GM12878 (cell line): Measurements from ENCODE around the gene MBNL1. TPM values are rescaled to one million over a fixed set of nuclear protein-coding genes. Genes with fewer than 3 reads are reported as not detected.

Experiments
- ATF2 ChIP-seq: IDR thresholded peaks from 2 replicates; pipeline ENCODE4 v1.6.1; 2012; ENCODE audit warnings: low read length, inconsistent platforms
- ATF3 ChIP-seq: IDR thresholded peaks from 2 replicates; pipeline ENCODE4 v1.6.1; 2011; ENCODE audit warnings: low read depth, mild to moderate bottlenecking, low read length, moderate library complexity, borderline replicate concordance; ENCODE audit errors: extremely low read depth
- BMI1 ChIP-seq: fragments of 450-650 bp; IDR thresholded peaks from 2 replicates; pipeline ENCODE4 v1.6.1; 2016; ENCODE audit warnings: mild to moderate bottlenecking, moderate library complexity, borderline replicate concordance
- E2F8 ChIP-seq: fragments of 450-650 bp; IDR thresholded peaks from 2 replicates; pipeline ENCODE4 v1.6.1; 2018; ENCODE audit warnings: mild to moderate bottlenecking, low read depth, moderate library complexity; ENCODE audit not compliant: partially characterized antibody
- EED ChIP-seq: sonication (generic); IDR thresholded peaks from 2 replicates; pipeline ENCODE4 v1.6.1; 2016; ENCODE audit warnings: antibody characterized with exemption, low read depth
- ETV6 ChIP-seq, 2 experiments: fragments of 450-650 bp in 1 of 2; IDR thresholded peaks in 1 of 2; conservative IDR thresholded peaks in 1 of 2; 2 replicates each; pipeline ENCODE4 v1.6.1; 2014; ENCODE audit warnings: antibody characterized with exemption in 1 of 2, borderline replicate concordance in 1 of 2, low read depth in 1 of 2, mild to moderate bottlenecking in 1 of 2, moderate library complexity in 1 of 2
- GATAD2B ChIP-seq: fragments of 450-650 bp; conservative IDR thresholded peaks from 2 replicates; pipeline ENCODE4 v1.6.1; 2017; ENCODE audit warnings: low read depth, mild to moderate bottlenecking, moderate library complexity
- HCFC1 ChIP-seq: fragments of 150-350 bp; IDR thresholded peaks from 2 replicates; pipeline ENCODE4 v1.6.1; 2014; ENCODE audit warnings: low read length
- IKZF2 ChIP-seq, 2 experiments: fragments of 450-650 bp; IDR thresholded peaks; 2 replicates each; pipeline ENCODE4 v1.6.1; 2017; ENCODE audit warnings: mild to moderate bottlenecking in 2 of 2, moderate library complexity in 2 of 2
- IRF4 ChIP-seq: IDR thresholded peaks from 2 replicates; pipeline ENCODE4 v1.6.1; 2011; ENCODE audit warnings: low read depth, low read length
- MAX ChIP-seq: IDR thresholded peaks from 2 replicates; pipeline ENCODE4 v1.6.1; 2012; ENCODE audit warnings: low read depth, low read length, improper control_type of control experiment
- MLLT1 ChIP-seq: fragments of 450-650 bp; IDR thresholded peaks from 2 replicates; pipeline ENCODE4 v1.6.1; 2016; ENCODE audit warnings: mild to moderate bottlenecking
- MXI1 ChIP-seq: fragments of 150-350 bp; IDR thresholded peaks from 2 replicates; pipeline ENCODE4 v1.6.1; 2011; ENCODE audit warnings: low read depth, mild to moderate bottlenecking, inconsistent platforms, low read length, improper control_type of control experiment
- NR2C1 ChIP-seq: fragments of 450-650 bp; IDR thresholded peaks from 2 replicates; pipeline ENCODE4 v1.6.1; 2017; ENCODE audit warnings: antibody characterized with exemption, mild to moderate bottlenecking, moderate library complexity
- PAX5 ChIP-seq: IDR thresholded peaks from 2 replicates; pipeline ENCODE4 v1.6.1; 2011; ENCODE audit warnings: low read depth, low read length, borderline replicate concordance
- PAX8 ChIP-seq: fragments of 450-650 bp; IDR thresholded peaks from 2 replicates; pipeline ENCODE4 v1.6.1; 2017; ENCODE audit warnings: mild to moderate bottlenecking, moderate library complexity
- PBX3 ChIP-seq: IDR thresholded peaks from 2 replicates; pipeline ENCODE4 v1.6.1; 2011; ENCODE audit warnings: mild to moderate bottlenecking, low read depth, low read length, moderate library complexity; ENCODE audit not compliant: insufficient replicate concordance
- RCOR1 ChIP-seq: conservative IDR thresholded peaks from 2 replicates; pipeline ENCODE4 v1.6.1; 2012; ENCODE audit warnings: low read depth, low read length, improper control_type of control experiment
- RUNX3 ChIP-seq: IDR thresholded peaks from 2 replicates; pipeline ENCODE4 v1.6.1; 2012; ENCODE audit warnings: low read length, inconsistent platforms
- SIN3A ChIP-seq: IDR thresholded peaks from 2 replicates; pipeline ENCODE4 v1.6.1; 2012; ENCODE audit warnings: low read depth, low read length, improper control_type of control experiment
- STAT1 ChIP-seq: fragments of 450-650 bp; conservative IDR thresholded peaks from 2 replicates; pipeline ENCODE4 v1.6.1; 2014; ENCODE audit warnings: antibody characterized with exemption, mild to moderate bottlenecking
- TAF1 ChIP-seq: IDR thresholded peaks from 2 replicates; pipeline ENCODE4 v1.6.1; 2011; ENCODE audit warnings: mild to moderate bottlenecking, low read depth, low read length, borderline replicate concordance
- TCF12 ChIP-seq: IDR thresholded peaks from 2 replicates; pipeline ENCODE4 v1.6.1; 2011; ENCODE audit warnings: low read depth, mild to moderate bottlenecking, low read length
- ZNF207 ChIP-seq: fragments of 450-650 bp; IDR thresholded peaks from 2 replicates; pipeline ENCODE4 v1.6.1; 2014; ENCODE audit warnings: antibody characterized with exemption, mild to moderate bottlenecking, borderline replicate concordance
- ZNF217 ChIP-seq: fragments of 450-650 bp; IDR thresholded peaks from 2 replicates; pipeline ENCODE4 v1.6.1; 2017; ENCODE audit warnings: antibody characterized with exemption, mild to moderate bottlenecking
- polyA plus RNA-seq, 11 experiments: library from polyadenylated mRNA; depleted of rRNA in 4 of 11; unstranded in 6 of 11; stranded (reverse) in 5 of 11; fragments of >200 nt; fragmentation: Nextera tagmentation in 4 of 11; fragmentation: Illumina TruSeq in 1 of 11; extraction: Ambion mirVana in 4 of 11; extraction: Trizol in 1 of 11; gene quantifications; 1 replicate in 1 of 11; 2 replicates in 10 of 11; pipeline versions ENCODE4 v1.2.1 to v1.2.3, GENCODE V29; 2011 to 2016; ENCODE audit warnings: inconsistent platforms in 2 of 11, missing spikeins in 2 of 11, low read depth in 1 of 11
- total RNA-seq, 4 experiments: library from RNA; depleted of rRNA in 3 of 4; stranded (reverse); fragments of >200 nt in 3 of 4; fragmentation: Illumina TruSeq in 1 of 4; extraction: Trizol in 1 of 4; gene quantifications; 2 replicates each; pipeline versions ENCODE4 v1.2.1 to v1.2.3, GENCODE V29; 2013 to 2021

MBNL1 gene
- total and polyA plus RNA-seq, 10 of the 15 experiments (the other 5 are each of a cell fraction or from before 2014, with no cell fraction given) = 59.6 to 337 (median 143) TPM

GRCh38 chr3:152268555-152269055, at the start of gene MBNL1 (continued):
- TF ChIP-seq RUNX3 (no peak), BMI1 (no peak), E2F8 (no peak), MXI1 (no peak; the same call in 1 of the 2 replicates), ZNF207 (peak; percentile 76; the same call in 1 of the 2 replicates), ZNF217 (no peak), PBX3 (no peak), ATF2 (no peak), STAT1 (no peak), HCFC1 (no peak; the same call in 1 of the 2 replicates), MLLT1 (no peak), RCOR1 (no peak), EED (no peak), SIN3A (0 out of 2 replicates have a peak, but pooled peaks have one; percentile 9), NR2C1 (no peak), ATF3 (no peak), IRF4 (no peak), TCF12 (no peak), MAX (0 out of 2 replicates have a peak, but pooled peaks have one; percentile 42), IKZF2 (IDR thresholded peaks at IDR 0.05) (no peak), TAF1 (peak; percentile 75), PAX8 (no peak), GATAD2B (no peak), PAX5 (no peak), ETV6 (conservative IDR thresholded peaks at IDR 0.05 in 1 of 2, IDR thresholded peaks at IDR 0.05 in 1 of 2; ENCODE audit: borderline replicate concordance in 1 of 2, low read depth in 1 of 2) (no peak; a peak in 1 of 4 replicates)
